DMS153 treated with DMSO at 0.1 percent for 48 hours (cell line): ENCODE measurements around the gene FBXW5.

Source experiments
- DNase-seq: peaks from one replicate; lab custom pipeline; 2025; ENCODE audit not compliant: unreplicated experiment; lab: John Stamatoyannopoulos, UW

Gene FBXW5

DNA sequence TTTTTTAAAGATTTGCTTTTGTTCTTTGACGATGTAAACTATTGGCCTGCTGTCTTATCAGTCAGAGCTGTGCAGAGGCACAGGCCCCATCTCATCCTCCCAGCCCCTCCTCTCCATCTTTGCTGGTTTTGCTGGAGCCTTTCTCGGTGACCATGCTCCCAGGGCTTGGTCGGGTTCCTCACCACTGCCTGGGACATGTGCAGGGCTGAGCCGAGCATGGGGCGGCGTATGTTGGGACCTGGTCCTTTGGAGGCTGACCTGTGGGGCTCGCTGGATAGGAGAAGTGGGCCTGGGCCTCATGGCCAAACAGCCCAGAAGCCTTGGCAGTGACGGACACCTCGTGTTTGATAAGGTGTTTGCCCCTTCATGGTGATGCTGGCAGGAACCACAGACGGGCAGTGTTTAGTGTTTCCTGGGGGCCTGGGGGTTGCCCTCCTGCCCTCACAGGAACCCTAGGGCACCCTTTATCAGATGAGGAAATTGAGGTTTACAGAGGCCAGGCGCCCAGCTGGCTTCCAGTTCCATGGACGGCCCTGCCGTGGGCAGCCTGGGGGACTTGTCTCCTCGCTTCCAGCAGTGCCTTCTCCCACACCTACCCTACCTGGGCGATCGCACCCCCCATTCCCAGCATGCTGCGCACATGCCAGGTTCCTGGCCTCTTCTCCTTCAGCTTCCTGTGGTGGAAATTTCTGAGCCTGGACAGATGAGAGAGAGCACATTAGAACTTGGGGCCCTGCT lies 30.7 kb downstream of the FBXW5 start:
- DNase-seq: no peak

DNA sequence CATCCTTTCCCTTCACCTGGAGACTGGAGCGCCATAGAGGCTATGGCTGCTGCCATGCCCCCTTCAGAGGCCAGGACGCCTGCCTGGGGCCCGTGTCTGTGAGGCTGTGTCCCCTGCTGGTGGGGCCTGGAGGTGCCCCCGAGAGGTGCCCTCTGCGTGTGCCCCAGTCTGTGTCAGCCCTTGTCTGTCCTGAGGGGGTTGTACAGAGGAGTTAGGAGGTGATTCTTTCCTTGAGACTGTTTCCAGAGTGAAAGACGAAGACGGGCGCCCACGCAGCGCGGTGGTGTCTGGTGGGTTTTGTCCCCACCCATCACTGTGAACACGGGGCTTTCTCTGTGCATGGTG lies 33.7 kb downstream of the FBXW5 start:
- DNase-seq: no peak

DNA sequence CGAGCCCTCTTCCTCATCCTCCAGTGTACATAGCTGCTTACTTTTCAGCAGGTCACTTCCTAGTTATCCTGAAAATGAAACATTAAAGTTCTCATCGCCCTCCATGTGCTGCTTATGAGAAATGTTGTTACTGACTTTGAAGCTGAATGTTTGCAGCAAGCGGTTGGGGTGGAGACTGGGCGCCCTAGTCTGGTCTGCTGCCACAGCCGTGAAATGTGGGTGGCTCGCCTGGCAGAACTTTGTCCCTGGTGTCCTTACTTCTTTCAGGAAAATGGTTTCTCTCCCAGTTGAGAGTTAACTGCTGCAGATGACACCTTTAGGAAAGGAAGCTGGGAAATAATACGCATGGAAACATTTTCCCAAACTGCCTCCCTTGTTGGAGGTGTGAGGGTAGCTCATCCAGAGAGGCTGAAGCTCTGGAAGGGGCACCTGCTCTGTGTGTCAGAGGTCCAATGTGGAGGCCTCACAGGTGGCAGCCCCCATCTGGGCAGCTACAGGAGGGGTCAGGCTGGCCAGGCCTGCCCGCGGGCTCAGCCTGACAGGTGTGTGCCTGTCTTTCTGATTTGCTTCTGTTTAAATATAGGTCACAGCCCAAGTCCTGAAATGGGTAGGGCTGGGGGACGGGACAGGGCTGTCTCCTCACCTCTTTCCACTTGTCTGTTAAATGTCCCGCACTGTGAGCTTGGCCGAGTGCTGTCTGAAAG lies 34.2 kb downstream of the FBXW5 start:
- no peak for DNase-seq

DNA sequence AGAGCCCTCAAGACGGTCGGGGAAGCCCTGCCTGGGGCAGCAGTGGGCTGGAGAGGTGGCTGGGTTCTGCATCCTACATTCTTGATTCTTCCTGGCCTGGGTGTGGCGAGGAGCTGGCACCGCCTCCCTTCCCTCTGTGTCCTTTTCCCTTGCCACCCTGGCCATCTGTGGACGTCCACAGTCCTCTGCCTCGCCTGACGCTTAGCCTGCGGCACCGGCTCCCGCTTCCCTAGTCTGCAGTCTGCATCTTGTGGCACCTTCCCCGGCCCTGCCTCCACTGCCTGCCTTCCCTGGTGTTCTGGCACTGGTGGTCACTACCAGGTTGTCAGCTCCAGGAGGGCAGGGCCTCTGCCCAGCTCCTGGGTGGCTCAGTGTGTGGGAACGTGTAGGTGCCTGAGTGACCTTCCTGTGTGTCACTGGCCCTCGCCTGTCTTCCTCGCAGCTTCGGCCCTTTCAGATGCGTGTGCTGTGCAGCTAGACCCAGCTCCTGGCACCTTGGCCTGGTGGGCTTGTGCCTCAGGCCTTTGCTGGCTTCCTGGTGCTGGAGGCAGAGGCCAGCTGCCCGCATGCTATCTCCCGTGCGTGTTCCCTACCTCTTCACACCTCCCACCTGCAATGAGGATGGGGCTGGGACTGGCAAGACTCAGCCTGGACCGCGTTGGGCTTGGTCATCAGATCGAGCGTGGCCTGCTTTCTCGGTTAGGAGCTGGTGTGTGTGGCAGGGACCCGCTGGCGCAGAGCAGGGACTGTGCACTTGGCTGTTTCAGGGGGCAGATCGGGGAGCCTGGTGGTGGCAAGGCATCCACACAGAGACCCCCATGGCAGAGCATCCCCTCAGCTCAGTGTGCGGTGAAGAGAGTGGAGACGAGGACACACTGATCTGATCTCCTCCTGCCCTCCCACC lies 37.3 kb downstream of the FBXW5 start:
- no peak for DNase-seq

DNA sequence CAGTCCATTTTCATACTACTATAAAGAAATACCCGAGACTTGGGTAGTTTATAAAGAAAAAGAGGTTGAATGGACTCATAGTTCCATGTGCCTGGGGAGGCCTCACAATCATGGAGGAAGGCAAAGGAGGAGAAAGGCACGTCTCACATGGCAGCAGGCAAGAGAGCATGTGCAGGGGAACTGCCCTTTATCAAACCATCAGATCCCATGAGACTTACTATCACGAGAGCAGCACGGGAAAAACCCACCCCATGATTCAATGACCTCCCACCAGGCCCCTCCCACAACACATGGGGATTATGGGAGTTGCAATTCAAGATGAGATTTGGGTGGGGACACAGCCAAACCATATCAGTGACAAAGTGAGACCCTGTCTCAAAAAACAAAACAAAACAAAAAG lies 38.3 kb downstream of the FBXW5 start:
- DNase-seq: no peak

DNA sequence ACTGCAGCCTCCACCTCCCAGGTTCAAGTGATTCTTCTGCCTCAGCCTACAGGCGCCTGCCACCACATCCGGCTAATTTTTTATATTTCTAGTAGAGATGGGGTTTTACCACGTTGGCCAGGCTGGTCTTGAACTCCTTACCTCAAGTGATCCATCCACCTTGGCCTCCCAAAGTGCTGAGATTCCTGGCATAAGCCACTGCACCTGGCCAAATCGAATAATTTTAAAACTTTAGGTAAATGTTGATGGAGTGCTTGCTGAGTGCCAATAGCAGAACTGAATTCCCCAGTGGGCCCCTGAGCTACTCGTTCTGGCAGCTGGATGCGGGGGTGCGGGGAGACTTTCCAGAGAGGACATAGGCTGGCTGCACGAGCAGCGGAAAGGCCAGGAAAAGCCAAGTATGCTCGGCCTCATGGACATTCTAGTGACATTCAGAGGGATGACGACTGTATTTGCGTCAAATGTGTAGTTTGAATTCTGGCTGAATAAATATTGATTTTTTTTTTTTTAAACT lies 41.4 kb downstream of the FBXW5 start:
- DNase-seq: no peak

DNA sequence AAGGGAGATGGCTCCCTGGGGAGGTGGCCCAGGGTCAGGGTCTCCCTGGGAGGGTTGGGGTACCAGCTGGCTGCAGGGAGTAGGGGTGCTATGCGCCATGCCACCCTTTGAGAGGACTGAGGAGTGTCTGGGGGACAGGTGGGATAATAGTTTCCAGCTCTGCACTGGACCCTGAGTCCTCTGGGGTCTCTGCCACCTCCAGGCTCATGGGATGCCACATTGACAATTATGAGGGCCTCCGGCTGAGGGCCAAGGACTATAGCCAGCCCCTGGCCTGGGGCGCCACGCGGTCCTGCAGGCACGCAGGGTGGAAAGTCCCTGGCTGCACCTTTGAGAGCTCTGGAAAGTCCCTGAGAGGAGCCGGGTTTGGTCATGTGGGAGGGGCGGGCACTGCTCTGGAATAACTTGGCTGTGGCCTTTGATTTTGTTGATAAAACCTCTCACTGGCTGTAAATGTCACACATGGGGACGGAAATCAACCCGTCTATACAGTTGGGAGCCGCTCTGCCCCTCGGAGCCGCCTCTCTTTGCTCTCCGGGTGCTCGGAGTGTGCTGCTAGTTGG lies 42.2 kb downstream of the FBXW5 start:
- DNase-seq: no peak

DNA sequence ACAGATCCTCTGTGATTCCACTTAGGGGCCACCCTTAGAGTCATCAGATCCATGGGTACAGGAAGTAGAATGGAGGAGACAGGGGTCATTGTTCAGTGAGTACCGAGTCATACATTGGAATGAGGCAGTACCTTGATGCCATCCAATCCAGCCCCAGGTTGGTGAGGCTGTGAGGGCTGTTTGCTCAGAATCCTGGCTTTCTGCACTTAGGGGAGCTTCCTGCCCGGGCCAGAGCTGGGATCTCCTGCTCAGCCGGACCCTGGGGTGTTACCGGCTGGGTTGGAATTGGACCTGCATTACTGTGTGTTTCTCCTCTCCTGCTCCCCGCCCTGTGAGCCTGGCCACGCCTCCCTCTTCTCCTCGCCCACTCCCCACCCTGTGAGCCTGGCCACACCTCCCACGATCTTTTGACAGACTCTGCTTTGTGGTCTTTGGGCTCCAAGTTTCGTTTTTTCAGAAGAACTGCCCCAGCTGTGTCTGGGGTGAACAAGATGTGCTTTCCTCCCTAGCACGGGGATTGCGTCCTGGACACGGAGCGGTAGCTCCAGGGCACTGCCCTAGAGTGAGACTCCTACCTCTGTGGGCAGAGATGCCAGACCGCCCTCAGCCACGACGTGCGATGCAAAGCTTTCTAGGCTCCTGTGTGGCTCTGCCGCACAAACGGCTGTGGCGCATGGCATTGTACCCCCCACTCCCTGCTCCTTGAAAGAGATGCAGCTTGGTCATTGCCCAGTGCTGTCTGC lies 42.9 kb downstream of the FBXW5 start:
- no peak for DNase-seq

DNA sequence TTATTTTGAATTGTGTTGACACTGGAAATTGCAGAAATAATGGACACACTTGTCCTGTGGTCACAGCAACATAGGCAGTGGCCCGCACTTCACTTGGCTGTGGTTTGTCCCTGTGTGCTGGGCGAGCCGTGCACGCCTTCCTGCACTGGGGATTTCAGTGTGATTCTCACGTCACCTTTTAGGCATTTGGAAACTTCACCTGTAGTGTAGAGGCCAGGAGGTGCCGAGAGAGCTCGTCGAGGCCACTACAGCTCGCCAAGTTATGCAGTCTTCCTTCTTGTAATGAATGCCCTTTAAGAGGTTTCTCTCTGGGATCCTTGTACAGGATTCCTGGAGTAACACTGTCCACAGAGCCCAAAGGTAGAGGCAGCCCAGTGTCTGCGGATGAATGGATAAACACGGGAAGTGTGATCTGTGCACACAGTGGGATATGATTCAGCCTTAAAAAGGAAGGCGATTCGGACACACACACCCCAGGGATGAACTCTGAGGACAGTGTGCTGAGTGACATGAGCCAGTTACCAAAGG lies 43.5 kb downstream of the FBXW5 start:
- DNase-seq: no peak

DNA sequence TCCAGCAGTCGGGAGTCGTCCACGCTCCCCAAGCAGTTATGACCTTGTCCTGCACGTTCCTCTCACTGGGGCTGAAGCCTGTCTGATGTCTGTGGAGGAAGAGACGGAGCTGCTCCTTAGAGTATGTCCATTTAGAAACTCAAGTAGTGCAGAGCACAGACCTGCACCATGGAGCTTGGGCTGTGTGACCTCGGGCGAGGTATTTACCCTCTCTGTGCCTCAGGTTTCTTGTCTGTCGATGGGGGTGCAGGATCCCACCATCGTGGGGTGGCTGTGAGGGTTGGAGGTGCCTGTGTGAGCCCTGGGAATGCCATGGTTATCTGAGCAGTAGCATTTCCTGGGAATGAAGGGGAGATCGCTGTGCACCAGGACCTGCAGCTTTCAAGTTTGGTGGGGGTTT lies 44.0 kb downstream of the FBXW5 start:
- no peak for DNase-seq

DNA sequence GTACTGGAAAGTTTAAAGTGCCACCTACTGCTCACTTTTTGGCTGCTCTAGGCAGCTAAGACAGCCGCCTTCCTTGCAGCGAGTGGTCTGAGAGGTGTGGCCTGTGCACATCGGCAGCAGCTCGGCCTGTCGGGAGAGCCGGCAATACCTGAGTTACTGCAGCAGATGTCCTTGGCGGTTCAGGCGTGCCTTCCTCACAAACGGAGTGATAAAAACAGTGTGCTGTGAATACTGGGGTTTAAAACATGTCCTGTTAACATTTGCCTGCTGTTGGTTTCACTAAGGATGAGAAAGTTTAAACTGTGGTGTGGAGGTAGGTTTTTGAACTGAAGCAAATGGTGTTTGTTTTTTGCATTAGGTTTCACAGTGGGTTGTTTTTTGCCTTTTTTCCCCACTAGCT lies 45.3 kb downstream of the FBXW5 start:
- no peak for DNase-seq

DNA sequence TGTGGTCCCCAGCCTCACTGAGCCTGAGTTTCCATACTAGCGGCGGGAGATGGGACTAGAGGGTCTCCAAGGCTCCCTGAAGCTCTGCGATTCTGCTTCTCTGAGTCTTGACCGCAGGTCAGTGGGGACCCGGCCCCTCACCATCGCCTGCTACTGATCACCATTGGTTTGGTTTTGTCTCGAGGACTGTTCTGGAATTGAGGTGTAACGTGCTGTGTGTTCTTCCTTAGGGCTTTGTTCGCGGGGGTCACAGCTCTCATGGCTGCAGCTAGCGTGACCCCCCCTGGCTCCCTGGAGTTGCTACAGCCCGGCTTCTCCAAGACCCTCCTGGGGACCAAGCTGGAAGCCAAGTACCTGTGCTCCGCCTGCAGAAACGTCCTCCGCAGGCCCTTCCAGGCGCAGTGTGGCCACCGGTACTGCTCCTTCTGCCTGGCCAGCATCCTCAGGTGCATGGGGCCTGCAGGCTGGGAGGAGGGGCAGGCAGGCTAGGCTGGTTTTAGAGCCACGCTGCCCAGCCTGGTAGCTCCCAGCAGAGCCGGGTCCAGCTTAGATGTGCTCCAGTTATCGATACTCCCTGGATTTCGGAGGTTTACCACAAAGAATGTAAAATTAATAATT lies 45.9 kb downstream of the FBXW5 start:
- DNase-seq: no peak

DNA sequence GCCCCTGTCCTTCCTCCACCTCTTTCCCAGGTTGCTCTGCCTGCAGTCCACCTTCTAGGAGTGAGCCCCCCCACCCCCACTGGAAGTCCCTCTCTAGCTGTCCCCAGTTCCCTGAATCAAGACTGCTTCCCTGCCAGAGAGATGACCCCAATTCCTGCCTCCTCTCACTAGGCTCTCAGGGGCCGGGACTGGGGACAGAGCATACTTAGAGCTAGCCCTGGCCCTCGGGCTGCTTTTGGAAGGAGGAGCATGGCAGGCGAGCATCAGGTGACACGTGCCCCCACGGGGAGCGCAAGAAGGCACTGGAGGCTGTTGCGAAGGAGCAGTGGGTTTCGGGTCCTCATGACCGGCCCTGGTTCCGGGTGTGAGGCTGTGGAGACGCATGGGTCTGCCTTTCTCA lies 48.5 kb downstream of the FBXW5 start:
- no peak for DNase-seq

DNA sequence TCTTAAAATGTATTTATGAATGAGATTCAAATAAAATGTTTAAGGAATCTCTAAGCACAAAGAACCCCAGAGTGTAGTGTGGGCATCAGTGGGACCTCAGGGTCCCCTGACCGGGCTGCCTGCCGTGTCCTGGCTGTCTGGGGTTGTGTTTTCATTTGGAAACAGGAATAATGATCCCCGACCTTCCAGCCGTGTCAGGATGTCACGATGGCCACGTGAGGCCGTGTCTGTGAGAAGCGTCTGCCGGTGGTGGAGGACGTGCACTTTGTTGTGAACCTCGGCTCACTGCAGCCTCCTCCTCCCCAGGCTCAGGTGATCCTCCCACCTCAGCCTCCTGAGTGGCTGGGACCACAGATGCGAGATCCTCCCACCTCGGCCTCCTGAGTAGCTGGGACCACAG lies 53.9 kb downstream of the FBXW5 start:
- no peak for DNase-seq
